ENCODE results near the gene GPX3. TPM values are rescaled to one million over a fixed set of nuclear protein-coding genes. Genes with fewer than 3 reads are reported as not detected.

GPX3 gene
- total RNA-seq, 1 experiment from 2014 or later, result 20.4 TPM

DNA sequence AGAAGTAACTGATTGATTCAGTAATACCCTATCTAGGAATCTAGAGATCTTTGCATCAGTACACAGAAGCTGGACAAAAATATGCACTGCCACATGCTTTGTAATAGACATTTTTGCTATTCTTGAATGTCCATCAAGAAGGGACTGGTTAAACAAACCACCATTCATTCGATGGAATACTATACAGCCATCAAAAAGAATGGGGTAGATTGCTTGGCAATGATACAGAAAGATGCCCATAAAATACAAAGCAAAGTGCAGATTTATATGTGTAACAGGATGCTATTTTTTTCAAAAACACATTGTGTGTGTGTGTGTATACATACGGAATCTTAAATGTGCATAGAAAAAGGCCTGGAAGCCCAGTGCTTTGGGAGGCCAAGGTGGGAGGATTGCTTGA lies 52.9 kb downstream of the GPX3 start:
- peaks cover 6 to 7% of the 10 kb centered on the region in 2 experiments; a peak in 2 of 4 replicates for H3K4me1 Mint-ChIP-seq
- no peak overlapping the region for H3K4me3 Mint-ChIP-seq
- Histone ChIP-seq H3K4me2 (ENCODE audit: insufficient read depth, insufficient read length, low read length) (no peak overlapping the region), H3K4ac (ENCODE audit: low read depth, low read length) (no peak overlapping the region), H3K18ac (ENCODE audit: insufficient read length, low read depth, low read length) (no peak overlapping the region), H3K56ac (ENCODE audit: insufficient read length, low read depth, low read length) (no peak overlapping the region), H2BK12ac (ENCODE audit: insufficient read length, low read depth, low read length) (no peak overlapping the region), H3K4me1 (ENCODE audit: insufficient read depth, low read length) (no peaks in the 10 kb centered on the region), H4K20me1 (ENCODE audit: control insufficient read depth, insufficient read depth, insufficient read length) (no peaks in the 10 kb centered on the region), H3K14ac (ENCODE audit: insufficient read depth, low read length) (no peak overlapping the region), H2BK5ac (ENCODE audit: insufficient read length, low read length) (no peak overlapping the region), H4K5ac (ENCODE audit: insufficient read length, low read depth, low read length) (no peak overlapping the region), H3K79me1 (ENCODE audit: insufficient read depth, low read depth, low read length, poor library complexity, severe bottlenecking) (peaks cover 2% of the 10 kb centered on the region), H3K9ac (ENCODE audit: extremely low read depth, insufficient read length, low read length) (no peak overlapping the region), H3K79me2 (ENCODE audit: insufficient read depth, low read length) (peaks cover 2% of the 10 kb centered on the region; the same call in 1 of the 2 replicates), H2AFZ (ENCODE audit: low read length) (no peak overlapping the region), H2BK20ac (ENCODE audit: low read depth, low read length, poor library complexity, severe bottlenecking) (no peak overlapping the region), H3K9me3 (ENCODE audit: control insufficient read depth, low read depth, low read length) (no peaks in the 10 kb centered on the region), H2BK120ac (ENCODE audit: low read depth, low read length, poor library complexity, severe bottlenecking) (no peak overlapping the region), H3K23ac (ENCODE audit: insufficient read length, low read depth, low read length) (no peak overlapping the region), H2AK5ac (ENCODE audit: insufficient read length, low read length) (no peak overlapping the region), H3K23me2 (ENCODE audit: insufficient read length, low read depth, low read length, poor library complexity, severe bottlenecking) (no peaks in the 10 kb centered on the region), H3K27me3 (ENCODE audit: insufficient read depth, low read length) (no peaks in the 10 kb centered on the region), H3T11ph (ENCODE audit: low read length) (no peak overlapping the region), H4K91ac (ENCODE audit: insufficient read length, low read depth, low read length) (no peak overlapping the region), H3K27ac (ENCODE audit: insufficient read length, low read depth, low read length) (no peak overlapping the region), H4K8ac (replicated peaks; ENCODE audit: insufficient read length, low read depth, low read length) (no peak overlapping the region), H2BK15ac (ENCODE audit: low read depth, low read length) (no peak overlapping the region)
- H3K9me3 Mint-ChIP-seq, result no peaks in the 10 kb centered on the region
- TF ChIP-seq, protein P1, sequence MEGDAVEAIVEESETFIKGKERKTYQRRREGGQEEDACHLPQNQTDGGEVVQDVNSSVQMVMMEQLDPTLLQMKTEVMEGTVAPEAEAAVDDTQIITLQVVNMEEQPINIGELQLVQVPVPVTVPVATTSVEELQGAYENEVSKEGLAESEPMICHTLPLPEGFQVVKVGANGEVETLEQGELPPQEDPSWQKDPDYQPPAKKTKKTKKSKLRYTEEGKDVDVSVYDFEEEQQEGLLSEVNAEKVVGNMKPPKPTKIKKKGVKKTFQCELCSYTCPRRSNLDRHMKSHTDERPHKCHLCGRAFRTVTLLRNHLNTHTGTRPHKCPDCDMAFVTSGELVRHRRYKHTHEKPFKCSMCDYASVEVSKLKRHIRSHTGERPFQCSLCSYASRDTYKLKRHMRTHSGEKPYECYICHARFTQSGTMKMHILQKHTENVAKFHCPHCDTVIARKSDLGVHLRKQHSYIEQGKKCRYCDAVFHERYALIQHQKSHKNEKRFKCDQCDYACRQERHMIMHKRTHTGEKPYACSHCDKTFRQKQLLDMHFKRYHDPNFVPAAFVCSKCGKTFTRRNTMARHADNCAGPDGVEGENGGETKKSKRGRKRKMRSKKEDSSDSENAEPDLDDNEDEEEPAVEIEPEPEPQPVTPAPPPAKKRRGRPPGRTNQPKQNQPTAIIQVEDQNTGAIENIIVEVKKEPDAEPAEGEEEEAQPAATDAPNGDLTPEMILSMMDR (conservative IDR thresholded peaks at IDR 0.05), result no peak
- no peak overlapping the region for H3K27ac Mint-ChIP-seq
- no peaks in the 10 kb centered on the region for H3K27me3 Mint-ChIP-seq (ENCODE audit: low read depth)
- H3K36me3 Mint-ChIP-seq (ENCODE audit: insufficient read depth in 1 of 3, low read depth in 3 of 3), result no peaks in the 10 kb centered on the region; a peak in 2 of 7 replicates
- no CpG with 5 or more reads among the region's 2 CpGs for WGBS (ENCODE audit: extremely low coverage, insufficient read length, low lambda C conversion rate)
- DNase-seq, result no peak

Data from H9 (cell line).